ENCODE data around the gene TOX3. TPM values are rescaled to one million over a fixed set of nuclear protein-coding genes. Genes with fewer than 3 reads are reported as not detected.

The TOX3 gene
- polyA plus RNA-seq, 2 of the 4 experiments (the other 2 are of a cell fraction) = 0.10 to 2.2 TPM

- Histone ChIP-seq H3K9me3 (no peaks in the 10 kb centered on the region), H3K4me1 (no peaks in the 10 kb centered on the region), H3K4me3 (no peak overlapping the region), H3K4me2 (no peak overlapping the region), H3K27ac (no peak overlapping the region)
- ATAC-seq = no peak
- FAIRE-seq = no peak
- TF ChIP-seq CBX8 (IDR thresholded peaks at IDR 0.05) (no peak), MAFK (IDR thresholded peaks at IDR 0.05; ENCODE audit: partially characterized antibody) (peak; percentile 64)
- DNase-seq (ENCODE audit: low read depth in 1 of 2, low spot score in 1 of 2) = no peak
- POLR2A ChIA-PET = no interaction called here
- CTCF ChIA-PET = no interaction called here
- 64% methylated on average over 5 of the region's 5 CpGs for WGBS (ENCODE audit: missing lambda C conversion rate)
These were observed 107.2 kb downstream of the TOX3 start for GRCh38 chr16:52439750-52440149.

GRCh38 chr16:52439171-52439701, 107.7 kb downstream of the TOX3 start:
- no peak overlapping the region for H3K27ac ChIP-seq
- DNase-seq (ENCODE audit: low read depth in 1 of 2, low spot score in 1 of 2) (no peak), FAIRE-seq (no peak), ATAC-seq (no peak)
- H3K4me1 ChIP-seq = no peaks in the 10 kb centered on the region
- no peak overlapping the region for H3K4me2 ChIP-seq
- TF ChIP-seq RCOR1 (IDR thresholded peaks at IDR 0.05; ENCODE audit: low read depth, low read length) (no peak), FOXS1 (CRISPR knock-in tag; IDR thresholded peaks at IDR 0.05) (no peak), KDM5A (IDR thresholded peaks at IDR 0.05) (no peak), JUN (IDR thresholded peaks at IDR 0.05) (no peak), BHLHE40 (IDR thresholded peaks at IDR 0.05; ENCODE audit: low read depth, low read length) (no peak), CBX2 (IDR thresholded peaks at IDR 0.05; ENCODE audit: borderline replicate concordance, low read depth) (no peak), NFE2L2 (conservative IDR thresholded peaks at IDR 0.05; ENCODE audit: low read length) (no peak), ZFP36 (IDR thresholded peaks at IDR 0.05; ENCODE audit: borderline replicate concordance, partially characterized antibody) (no peak), HOXA7 (CRISPR knock-in tag; IDR thresholded peaks at IDR 0.05) (no peak), CBX8 (IDR thresholded peaks at IDR 0.05) (no peak), GATA3 (IDR thresholded peaks at IDR 0.05; ENCODE audit: borderline replicate concordance) (no peak), ATOH8 (CRISPR knock-in tag; IDR thresholded peaks at IDR 0.05; ENCODE audit: low read depth) (no peak), ZNF302 (CRISPR knock-in tag; IDR thresholded peaks at IDR 0.05) (no peak), HEYL (CRISPR knock-in tag; IDR thresholded peaks at IDR 0.05) (no peak), RARB (CRISPR knock-in tag; IDR thresholded peaks at IDR 0.05) (no peak)
- TF ChIP-seq, protein P1, sequence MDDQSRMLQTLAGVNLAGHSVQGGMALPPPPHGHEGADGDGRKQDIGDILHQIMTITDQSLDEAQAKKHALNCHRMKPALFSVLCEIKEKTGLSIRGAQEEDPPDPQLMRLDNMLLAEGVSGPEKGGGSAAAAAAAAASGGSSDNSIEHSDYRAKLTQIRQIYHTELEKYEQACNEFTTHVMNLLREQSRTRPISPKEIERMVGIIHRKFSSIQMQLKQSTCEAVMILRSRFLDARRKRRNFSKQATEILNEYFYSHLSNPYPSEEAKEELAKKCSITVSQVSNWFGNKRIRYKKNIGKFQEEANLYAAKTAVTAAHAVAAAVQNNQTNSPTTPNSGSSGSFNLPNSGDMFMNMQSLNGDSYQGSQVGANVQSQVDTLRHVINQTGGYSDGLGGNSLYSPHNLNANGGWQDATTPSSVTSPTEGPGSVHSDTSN (IDR thresholded peaks at IDR 0.05) = no peak
- TF ChIP-seq, protein P2, sequence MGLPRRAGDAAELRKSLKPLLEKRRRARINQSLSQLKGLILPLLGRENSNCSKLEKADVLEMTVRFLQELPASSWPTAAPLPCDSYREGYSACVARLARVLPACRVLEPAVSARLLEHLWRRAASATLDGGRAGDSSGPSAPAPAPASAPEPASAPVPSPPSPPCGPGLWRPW (IDR thresholded peaks at IDR 0.05) = no peak
- CTCF ChIA-PET = no interaction called here
- no peaks in the 10 kb centered on the region for H3K9me3 ChIP-seq
- POLR2A ChIA-PET = no interaction called here
- WGBS (ENCODE audit: missing lambda C conversion rate) = 66% methylated on average over 11 of the region's 11 CpGs
- no peak overlapping the region for H3K4me3 ChIP-seq

DNA sequence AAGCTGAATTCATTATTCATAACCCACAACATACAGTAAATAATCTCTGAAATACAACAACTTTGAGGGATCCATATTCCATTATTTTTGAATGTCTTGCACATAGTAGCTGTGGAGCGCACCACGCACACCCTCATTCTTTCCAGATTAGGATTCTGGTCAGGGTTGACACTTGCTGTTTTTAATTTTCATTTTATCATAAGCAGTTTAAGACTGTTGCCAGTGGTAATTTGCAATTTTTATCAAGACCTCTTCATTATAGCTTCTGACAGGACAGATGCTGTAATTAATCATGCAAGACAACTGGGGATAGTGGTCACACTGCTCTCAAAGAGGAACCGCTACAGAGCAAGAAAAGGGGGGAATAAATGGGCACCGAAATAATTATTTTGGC, 109.7 kb downstream of the TOX3 start:
- WGBS (ENCODE audit: missing lambda C conversion rate) = 78% methylated on average over 4 of the region's 4 CpGs
- no peak for DNase-seq (ENCODE audit: low read depth in 1 of 2, low spot score in 1 of 2)
- FAIRE-seq = no peak
- no peak for ATAC-seq
- ChIA-PET CTCF (no interaction called here), POLR2A (no interaction called here)
- TF ChIP-seq SREBF2 (IDR thresholded peaks at IDR 0.05) = no peak
- no peak for TF ChIP-seq ZC3H11A (IDR thresholded peaks at IDR 0.05)
- TF ChIP-seq TFCP2L1 (CRISPR knock-in tag; IDR thresholded peaks at IDR 0.05) = no peak
- no peak for TF ChIP-seq JUNB (IDR thresholded peaks at IDR 0.05)
- no peak for TF ChIP-seq RFX5 (IDR thresholded peaks at IDR 0.05)
- TF ChIP-seq EHMT2 (IDR thresholded peaks at IDR 0.05; ENCODE audit: low read depth) = no peak
- no peak for TF ChIP-seq ZNF302 (CRISPR knock-in tag; IDR thresholded peaks at IDR 0.05)
- no peak for TF ChIP-seq KDM1A (IDR thresholded peaks at IDR 0.05; ENCODE audit: low read depth)
- TF ChIP-seq MAZ (IDR thresholded peaks at IDR 0.05; ENCODE audit: borderline replicate concordance, low read depth, low read length) = no peak
- TF ChIP-seq, protein P3, sequence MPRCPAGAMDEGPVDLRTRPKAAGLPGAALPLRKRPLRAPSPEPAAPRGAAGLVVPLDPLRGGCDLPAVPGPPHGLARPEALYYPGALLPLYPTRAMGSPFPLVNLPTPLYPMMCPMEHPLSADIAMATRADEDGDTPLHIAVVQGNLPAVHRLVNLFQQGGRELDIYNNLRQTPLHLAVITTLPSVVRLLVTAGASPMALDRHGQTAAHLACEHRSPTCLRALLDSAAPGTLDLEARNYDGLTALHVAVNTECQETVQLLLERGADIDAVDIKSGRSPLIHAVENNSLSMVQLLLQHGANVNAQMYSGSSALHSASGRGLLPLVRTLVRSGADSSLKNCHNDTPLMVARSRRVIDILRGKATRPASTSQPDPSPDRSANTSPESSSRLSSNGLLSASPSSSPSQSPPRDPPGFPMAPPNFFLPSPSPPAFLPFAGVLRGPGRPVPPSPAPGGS (IDR thresholded peaks at IDR 0.05) = no peak
- TF ChIP-seq ZFP36 (IDR thresholded peaks at IDR 0.05; ENCODE audit: borderline replicate concordance, partially characterized antibody) = no peak
- no peak for TF ChIP-seq SMC3 (IDR thresholded peaks at IDR 0.05)
- TF ChIP-seq CEBPB (IDR thresholded peaks at IDR 0.05) = no peak
- H3K9me3 ChIP-seq = no peaks in the 10 kb centered on the region
- no peaks in the 10 kb centered on the region for H3K4me1 ChIP-seq
- no peak overlapping the region for H3K27ac ChIP-seq
- H3K4me2 ChIP-seq = no peak overlapping the region
- no peak overlapping the region for H3K4me3 ChIP-seq
